ENCODE measurements around the gene ZNF608.

DNA sequence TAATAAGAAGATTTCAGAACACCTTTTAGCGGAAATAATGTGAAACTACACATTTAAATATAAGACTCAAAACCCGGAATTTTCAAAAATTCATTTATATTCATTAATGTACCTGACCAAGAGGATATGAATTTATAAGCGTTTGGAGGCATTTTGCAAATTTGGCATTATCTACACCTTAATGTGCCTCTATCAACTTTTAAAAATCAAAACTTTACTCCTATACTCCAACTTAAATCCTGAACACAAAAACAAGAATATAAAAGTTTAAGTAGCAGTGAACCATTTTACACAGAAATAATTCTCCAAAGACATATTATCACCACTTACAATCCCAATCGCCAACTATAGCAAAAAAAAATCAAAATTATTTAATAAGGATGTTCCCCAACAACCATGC lies 3.9 kb downstream of the ZNF608 start:
- TF ChIP-seq POLR2A (IDR thresholded peaks at IDR 0.05), result no peak
- TF ChIP-seq, protein P1, sequence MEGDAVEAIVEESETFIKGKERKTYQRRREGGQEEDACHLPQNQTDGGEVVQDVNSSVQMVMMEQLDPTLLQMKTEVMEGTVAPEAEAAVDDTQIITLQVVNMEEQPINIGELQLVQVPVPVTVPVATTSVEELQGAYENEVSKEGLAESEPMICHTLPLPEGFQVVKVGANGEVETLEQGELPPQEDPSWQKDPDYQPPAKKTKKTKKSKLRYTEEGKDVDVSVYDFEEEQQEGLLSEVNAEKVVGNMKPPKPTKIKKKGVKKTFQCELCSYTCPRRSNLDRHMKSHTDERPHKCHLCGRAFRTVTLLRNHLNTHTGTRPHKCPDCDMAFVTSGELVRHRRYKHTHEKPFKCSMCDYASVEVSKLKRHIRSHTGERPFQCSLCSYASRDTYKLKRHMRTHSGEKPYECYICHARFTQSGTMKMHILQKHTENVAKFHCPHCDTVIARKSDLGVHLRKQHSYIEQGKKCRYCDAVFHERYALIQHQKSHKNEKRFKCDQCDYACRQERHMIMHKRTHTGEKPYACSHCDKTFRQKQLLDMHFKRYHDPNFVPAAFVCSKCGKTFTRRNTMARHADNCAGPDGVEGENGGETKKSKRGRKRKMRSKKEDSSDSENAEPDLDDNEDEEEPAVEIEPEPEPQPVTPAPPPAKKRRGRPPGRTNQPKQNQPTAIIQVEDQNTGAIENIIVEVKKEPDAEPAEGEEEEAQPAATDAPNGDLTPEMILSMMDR (IDR thresholded peaks at IDR 0.05), result no peak
